Endothelial cell of umbilical vein (primary cell): ENCODE data around the gene IPO9. TPM values are rescaled to one million over a fixed set of nuclear protein-coding genes. Genes with fewer than 3 reads are reported as not detected.

Experiments used
- BruUV-seq: library from RNA; stranded (reverse); fragments of 400-500 nt; replicated peaks from 2 replicates; lab custom pipeline; 2021; lab: Mats Ljungman, UMichigan
- CTCF ChIA-PET: fragments of 300-600, 350-600 bp; sonication (Branson Sonifier 250); formaldehyde crosslinking; loops from one replicate; lab custom pipeline; 2021; ENCODE audit warnings: antibody characterized with exemption, inconsistent platforms; lab: Charles Lee
- POLR2A ChIA-PET: fragments of 300-600, 350-600 bp; sonication (Branson Sonifier 250); formaldehyde crosslinking; loops from one replicate; lab custom pipeline; 2021; ENCODE audit warnings: antibody characterized with exemption, inconsistent platforms; lab: Charles Lee
- DNase-seq: peaks from one replicate; pipeline ENCODE4 v3.0.0-alpha.2; 2011; ENCODE audit warnings: low read depth, low spot score
- FAIRE-seq: peaks from 2 replicates; lab custom pipeline; 2011; peaks lifted over from hg19 to GRCh38; lab: Jason Lieb, UNC
- H2AFZ ChIP-seq: 2 replicates; pipeline ENCODE4 v1.6.0; 2012; ENCODE audit warnings: low read depth, low read length, control low read depth, inconsistent platforms
- H3K27ac ChIP-seq: 2 replicates; pipeline ENCODE4 v1.5.1; 2011; ENCODE audit warnings: low read depth, mild to moderate bottlenecking, control low read depth, low read length, moderate library complexity; ENCODE audit not compliant: insufficient read depth
- H3K27me3 ChIP-seq, 2 experiments: 2 replicates each; pipeline versions ENCODE4 v1.6.0 to v1.6.1; 2011; ENCODE audit warnings: low read length in 2 of 2, mixed read lengths in 1 of 2; ENCODE audit not compliant: control insufficient read depth in 2 of 2, insufficient read depth in 2 of 2
- H3K36me3 ChIP-seq, 2 experiments: 2 replicates in 1 of 2; 3 replicates in 1 of 2; pipeline ENCODE4 v1.5.1; 2011; ENCODE audit warnings: low read length in 2 of 2, mild to moderate bottlenecking in 1 of 2, moderate library complexity in 1 of 2; ENCODE audit not compliant: control insufficient read depth in 2 of 2, insufficient read depth in 2 of 2; ENCODE audit errors: extremely low read depth in 1 of 2
- H3K4me1 ChIP-seq: 3 replicates; pipeline ENCODE4 v1.5.1; 2011; ENCODE audit warnings: mild to moderate bottlenecking, low read length; ENCODE audit not compliant: control insufficient read depth, insufficient read depth; ENCODE audit errors: extremely low read depth
- H3K4me2 ChIP-seq: 2 replicates; pipeline ENCODE4 v1.6.1; 2011; ENCODE audit warnings: low read length, control low read depth, mixed read lengths; ENCODE audit not compliant: insufficient read depth
- H3K4me3 ChIP-seq, 3 experiments: fragments of 200-600 bp in 1 of 3; sonication (generic), shearing (Covaris generic) in 1 of 3; replicated peaks in 1 of 3; 2 replicates each; pipeline ENCODE4 v1.5.1; 2011 to 2016; ENCODE audit warnings: control low read depth in 3 of 3, low read length in 3 of 3, mild to moderate bottlenecking in 2 of 3, inconsistent platforms in 1 of 3, low read depth in 1 of 3, moderate library complexity in 1 of 3; ENCODE audit not compliant: insufficient read depth in 1 of 3
- H3K79me2 ChIP-seq: 2 replicates; pipeline ENCODE4 v1.6.0; 2012; ENCODE audit warnings: low read length, inconsistent platforms; ENCODE audit not compliant: control insufficient read depth, insufficient read depth
- H3K9ac ChIP-seq: replicated peaks from 2 replicates; pipeline ENCODE3; 2011; ENCODE audit warnings: low read length, control low read depth; ENCODE audit not compliant: insufficient read depth; ENCODE audit errors: extremely low read depth
- H3K9me1 ChIP-seq: replicated peaks from 3 replicates; pipeline ENCODE4 v1.6.0; 2011; ENCODE audit warnings: mild to moderate bottlenecking, low read length; ENCODE audit not compliant: control insufficient read depth, insufficient read depth; ENCODE audit errors: extremely low read depth
- H3K9me3 ChIP-seq: replicated peaks from 2 replicates; pipeline ENCODE4 v1.5.1; 2012; ENCODE audit warnings: low read length, inconsistent platforms; ENCODE audit not compliant: control insufficient read depth, insufficient read depth
- H4K20me1 ChIP-seq: replicated peaks from 2 replicates; pipeline ENCODE3; 2011; ENCODE audit warnings: mild to moderate bottlenecking, low read length; ENCODE audit not compliant: control insufficient read depth, insufficient read depth; ENCODE audit errors: extremely low read depth
- CTCF ChIP-seq, 2 donors: IDR thresholded peaks; 1 replicate in 1 of 2; 2 replicates in 1 of 2; pipeline ENCODE4 v1.5.1; 2011; ENCODE audit warnings: low read length in 2 of 2, mild to moderate bottlenecking in 2 of 2, moderate library complexity in 2 of 2, control low read depth in 1 of 2, inconsistent platforms in 1 of 2, low read depth in 1 of 2; ENCODE audit not compliant: insufficient read depth in 1 of 2; ENCODE audit errors: extremely low read depth in 1 of 2
- FOS ChIP-seq: IDR thresholded peaks from 2 replicates; pipeline ENCODE4 v1.6.1; 2011; ENCODE audit warnings: mild to moderate bottlenecking, low read length, moderate library complexity, borderline replicate concordance; ENCODE audit not compliant: insufficient read depth
- GATA2 ChIP-seq: IDR thresholded peaks from 2 replicates; pipeline ENCODE4 v1.7.0; 2011; ENCODE audit warnings: low read depth, mild to moderate bottlenecking, moderate library complexity, mixed read lengths, low read length; ENCODE audit not compliant: insufficient read length, insufficient read depth
- JUN ChIP-seq: IDR thresholded peaks from 2 replicates; pipeline ENCODE4 v1.6.1; 2011; ENCODE audit warnings: borderline replicate concordance, low read depth; ENCODE audit not compliant: insufficient read length, insufficient read depth
- MYC ChIP-seq: IDR thresholded peaks from one replicate; pipeline ENCODE4 v1.6.1; 2011; ENCODE audit warnings: mild to moderate bottlenecking, low read depth, low read length
- POLR2A ChIP-seq: IDR thresholded peaks from 2 replicates; pipeline ENCODE4 v1.6.1; 2012; ENCODE audit warnings: low read depth, mild to moderate bottlenecking, control low read depth, low read length
- POLR2AphosphoS5 ChIP-seq: IDR thresholded peaks from 2 replicates; pipeline ENCODE4 v1.6.1; 2012; ENCODE audit warnings: low read depth, mild to moderate bottlenecking, control low read depth, low read length, moderate library complexity; ENCODE audit not compliant: insufficient read depth
- dilution Hi-C: fragments of 300-500 bp; cut with MboI; formaldehyde crosslinking; loops from one replicate; pipeline ENCODE4 v1.15.0; 2019; ENCODE audit warnings: low sequenced_read_pairs; ENCODE audit not compliant: extremely low pct_ligation_motif_present
- intact Hi-C: fragments of 100-400 bp; cut with micrococcal nuclease; formaldehyde crosslinking; loops from one replicate; pipeline ENCODE4 v1.10.0; 2022
- polyA plus RNA-seq, 4 experiments: library from polyadenylated mRNA; depleted of rRNA in 3 of 4; stranded (reverse) in 3 of 4; unstranded in 1 of 4; fragments of >200 nt; gene quantifications; 2 replicates each; pipeline versions ENCODE4 v1.2.1 to v1.2.3, GENCODE V29; 2011 to 2012; ENCODE audit warnings: missing spikeins in 1 of 4
- total RNA-seq: library from RNA; stranded (reverse); gene quantifications from 2 replicates; pipeline ENCODE4 v1.2.3, GENCODE V29; 2021

The IPO9 gene
- total and polyA plus RNA-seq, 2 donors (not counting 3 experiments of a cell fraction or from before 2014, with no cell fraction given) = 53.4 to 104 TPM

- peaks cover 13% of the 10 kb centered on the region for H3K4me1 ChIP-seq
- ChIA-PET CTCF (interaction anchor here (2.6 kb wide), 1 partner anchor 12 kb away, joined by 10 read pairs; no protein-coding TSS in a partner anchor), POLR2A (interaction anchor here (1.1 kb wide), 1 partner anchor 50 kb away, joined by 7 read pairs; no protein-coding TSS in a partner anchor)
- intact Hi-C loops = no loop called here
- H3K9ac ChIP-seq = no peak overlapping the region
- no peaks in the 10 kb centered on the region for H3K9me3 ChIP-seq
- H2AFZ ChIP-seq = no peak overlapping the region
- BruUV-seq = no TSS peak
- no peaks in the 10 kb centered on the region for H3K27me3 ChIP-seq
- H3K79me2 ChIP-seq = no peaks in the 10 kb centered on the region
- H3K27ac ChIP-seq = no peak overlapping the region
- TF ChIP-seq FOS = no peak
- TF ChIP-seq POLR2A = no peak
- no peak for TF ChIP-seq POLR2AphosphoS5
- TF ChIP-seq GATA2 = no peak
- TF ChIP-seq MYC = no peak
- H4K20me1 ChIP-seq = no peaks in the 10 kb centered on the region
- H3K9me1 ChIP-seq = no peaks in the 10 kb centered on the region
- DNase-seq (no peak), FAIRE-seq (no peak)
- H3K4me2 ChIP-seq = no peak overlapping the region
- dilution Hi-C loops = no loop called here
- H3K36me3 ChIP-seq = no peaks in the 10 kb centered on the region
- no peak overlapping the region for H3K4me3 ChIP-seq
These were observed 78.7 kb downstream of the IPO9 start for GRCh38 chr1:201907621-201908020.

GRCh38 chr1:201911826-201912571 is 83.0 kb downstream of the IPO9 start:
- BruUV-seq = no TSS peak
- H3K4me1 ChIP-seq = peaks cover 9% of the 10 kb centered on the region
- DNase-seq = no peak
- no peaks in the 10 kb centered on the region for H3K36me3 ChIP-seq
- no peak overlapping the region for H3K4me2 ChIP-seq
- H4K20me1 ChIP-seq = no peaks in the 10 kb centered on the region
- FAIRE-seq = no peak
- H3K79me2 ChIP-seq = no peaks in the 10 kb centered on the region
- no peak overlapping the region for H2AFZ ChIP-seq
- no peaks in the 10 kb centered on the region for H3K27me3 ChIP-seq
- dilution Hi-C loops (no loop called here), intact Hi-C loops (no loop called here)
- CTCF ChIA-PET = interaction anchor here (0.9 to 3.7 kb wide), 2 partner anchors 16 to 60 kb away, joined by 4 to 19 read pairs; no protein-coding TSS in a partner anchor
- no peaks in the 10 kb centered on the region for H3K9me1 ChIP-seq
- TF ChIP-seq JUN = no peak
- TF ChIP-seq CTCF (IDR thresholded peaks at IDR 0.05; ENCODE audit: extremely low read depth in 1 of 2, insufficient read depth in 1 of 2, low read depth in 1 of 2, low read length in 2 of 2) = no peak
- TF ChIP-seq POLR2A = no peak
- no peak for TF ChIP-seq GATA2
- H3K9ac ChIP-seq = no peak overlapping the region
- no peak overlapping the region for H3K27ac ChIP-seq
- no peak overlapping the region for H3K4me3 ChIP-seq
- POLR2A ChIA-PET = no interaction called here
- H3K9me3 ChIP-seq = no peaks in the 10 kb centered on the region
